CD14-positive monocyte (primary cell): ENCODE measurements around the gene TOMM20. TPM values are rescaled to one million over a fixed set of nuclear protein-coding genes. Genes with fewer than 3 reads are reported as not detected.

ENCODE experiments used
- DNase-seq, 3 donors: peaks; one replicate each; pipeline ENCODE4 v3.0.0-alpha.2; 2011 to 2022
- H2AFZ ChIP-seq: 2 replicates; pipeline ENCODE4 v1.6.0; 2012; ENCODE audit warnings: mild to moderate bottlenecking, low read depth, low read length, inconsistent platforms; ENCODE audit not compliant: insufficient read depth, poor library complexity, severe bottlenecking
- H3K27ac ChIP-seq, 2 donors: 1 replicate in 1 of 2; 2 replicates in 1 of 2; pipeline ENCODE4 v1.5.1; 2012 to 2013; ENCODE audit warnings: low read length in 2 of 2, control low read depth in 1 of 2, inconsistent platforms in 1 of 2, low read depth in 1 of 2, mild to moderate bottlenecking in 1 of 2
- H3K27me3 ChIP-seq, 2 donors: one replicate each; pipeline versions ENCODE4 v1.6.0 to v1.6.1; 2011 to 2013; ENCODE audit warnings: low read length in 2 of 2; ENCODE audit not compliant: control insufficient read depth in 2 of 2, insufficient read depth in 2 of 2
- H3K36me3 ChIP-seq, 2 donors: replicated peaks in 1 of 2; 1 replicate in 1 of 2; 2 replicates in 1 of 2; pipeline versions ENCODE4 v1.5.1 to v1.6.1; 2012 to 2013; ENCODE audit warnings: low read length in 2 of 2, control low read depth in 1 of 2, inconsistent platforms in 1 of 2, mild to moderate bottlenecking in 1 of 2; ENCODE audit not compliant: insufficient read depth in 2 of 2, control insufficient read depth in 1 of 2
- H3K4me1 ChIP-seq, 2 donors: 1 replicate in 1 of 2; 2 replicates in 1 of 2; pipeline versions ENCODE4 v1.5.1 to v1.6.1; 2012 to 2013; ENCODE audit warnings: low read length in 2 of 2, control low read depth in 1 of 2, inconsistent platforms in 1 of 2, mild to moderate bottlenecking in 1 of 2, moderate library complexity in 1 of 2; ENCODE audit not compliant: insufficient read depth in 2 of 2, control insufficient read depth in 1 of 2
- H3K4me2 ChIP-seq: replicated peaks from 2 replicates; pipeline ENCODE3; 2012; ENCODE audit warnings: low read length, moderate library complexity, mild to moderate bottlenecking; ENCODE audit not compliant: poor library complexity, severe bottlenecking; ENCODE audit errors: extremely low read depth
- H3K4me3 ChIP-seq, 3 experiments: fragments of 200-600 bp in 1 of 3; sonication (generic) in 1 of 3; replicated peaks in 1 of 3; 1 replicate in 2 of 3; 2 replicates in 1 of 3; pipeline ENCODE4 v1.5.1; 2011 to 2013; ENCODE audit warnings: low read length in 3 of 3, mild to moderate bottlenecking in 3 of 3, control low read depth in 2 of 3, low read depth in 2 of 3, inconsistent platforms in 1 of 3, moderate library complexity in 1 of 3
- H3K79me2 ChIP-seq: 2 replicates; pipeline ENCODE4 v1.6.0; 2012; ENCODE audit warnings: mild to moderate bottlenecking, control low read depth, inconsistent platforms, low read length, moderate library complexity; ENCODE audit not compliant: insufficient read depth
- H3K9ac ChIP-seq: 2 replicates; pipeline ENCODE4 v1.6.0; 2017; ENCODE audit warnings: low read length, mild to moderate bottlenecking; ENCODE audit not compliant: insufficient read depth, poor library complexity, severe bottlenecking
- H3K9me3 ChIP-seq, 2 donors: replicated peaks in 1 of 2; 1 replicate in 1 of 2; 2 replicates in 1 of 2; pipeline versions ENCODE4 v1.5.1 to v1.6.1; 2012 to 2013; ENCODE audit warnings: low read length in 2 of 2, control low read depth in 1 of 2; ENCODE audit not compliant: control insufficient read depth in 1 of 2, insufficient read depth in 1 of 2
- H4K20me1 ChIP-seq: 2 replicates; pipeline ENCODE4 v1.6.0; 2012; ENCODE audit warnings: mild to moderate bottlenecking, low read length, control low read depth, moderate library complexity; ENCODE audit not compliant: insufficient read depth
- H3K27ac Mint-ChIP-seq, 7 donors: one replicate each; pipeline ENCODE4 v1.8.0; 2020; ENCODE audit warnings: mild to moderate bottlenecking in 7 of 7, mixed read lengths in 7 of 7, moderate library complexity in 6 of 7, inconsistent platforms in 2 of 7
- H3K27me3 Mint-ChIP-seq, 3 donors: one replicate each; pipeline ENCODE4 v1.8.0; 2021 to 2022; ENCODE audit warnings: low read depth in 3 of 3, mild to moderate bottlenecking in 3 of 3, mixed read lengths in 3 of 3, moderate library complexity in 3 of 3, inconsistent platforms in 1 of 3
- H3K36me3 Mint-ChIP-seq, 2 donors: one replicate each; pipeline ENCODE4 v1.8.0; 2020; ENCODE audit warnings: mixed read lengths in 2 of 2, inconsistent platforms in 1 of 2, mild to moderate bottlenecking in 1 of 2
- H3K4me1 Mint-ChIP-seq: one replicate; pipeline ENCODE4 v1.8.0; 2020; ENCODE audit warnings: mild to moderate bottlenecking, mixed read lengths
- H3K4me3 Mint-ChIP-seq, 2 donors: one replicate each; pipeline ENCODE4 v1.8.0; 2020; ENCODE audit warnings: mild to moderate bottlenecking in 2 of 2, mixed read lengths in 2 of 2, moderate library complexity in 1 of 2
- H3K9me3 Mint-ChIP-seq, 7 donors: one replicate each; pipeline ENCODE4 v1.8.0; 2020 to 2022; ENCODE audit warnings: mixed read lengths in 7 of 7, mild to moderate bottlenecking in 6 of 7, moderate library complexity in 6 of 7, inconsistent platforms in 2 of 7
- WGBS: methylation state at CpG from one replicate; pipeline ENCODE4 v1.1.5; 2013; ENCODE audit warnings: missing lambda C conversion rate; ENCODE audit not compliant: insufficient coverage; 5-methylcytosine and 5-hydroxymethylcytosine counted together
- intact Hi-C, 2 donors: fragments of 100-400 bp; cut with micrococcal nuclease; formaldehyde crosslinking; loops; one replicate each; pipeline versions ENCODE4 v1.15.0 to v1.15.1; 2023
- polyA plus RNA-seq, 3 donors: library from polyadenylated mRNA; depleted of rRNA in 1 of 3; unstranded in 2 of 3; stranded (reverse) in 1 of 3; fragments of 300-500 nt in 2 of 3; fragments of >200 nt in 1 of 3; fragmentation: Illumina TruSeq in 2 of 3; gene quantifications; 1 replicate in 2 of 3; 2 replicates in 1 of 3; pipeline ENCODE4 v1.2.3, GENCODE V29; 2012 to 2021
- TF ChIP-seq, protein P1 (sequence below): fragments of 200-600 bp; IDR thresholded peaks from one replicate; pipeline ENCODE4 v1.8.0; 2022; ENCODE audit warnings: antibody characterized with exemption, mild to moderate bottlenecking

The TOMM20 gene
- polyA plus RNA-seq, 3 donors = 26.5 to 34.8 (median 31.5) TPM

DNA sequence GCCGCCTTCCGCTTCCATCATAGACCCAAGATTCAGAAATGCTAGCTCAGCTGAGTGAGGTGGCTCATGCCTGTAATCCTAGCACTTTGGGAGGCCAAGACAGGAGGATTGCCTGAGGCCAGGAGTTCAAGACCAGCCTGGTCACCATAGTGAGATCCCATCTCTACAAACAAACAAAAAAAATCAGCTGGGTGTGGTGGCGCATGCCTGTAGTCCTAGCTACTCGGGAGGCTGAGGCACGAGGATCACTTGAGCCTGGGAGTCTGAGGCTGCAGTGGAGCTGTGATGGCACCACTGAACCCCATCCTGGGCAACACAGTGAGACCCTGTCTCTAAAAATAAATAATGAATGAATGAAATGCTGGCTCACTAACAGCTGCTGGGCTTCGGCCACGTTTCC lies 39.7 kb downstream of the TOMM20 start:
- Histone ChIP-seq H3K27me3 (peaks cover 0 to 2% of the 10 kb centered on the region in 2 donors), H2AFZ (no peak overlapping the region), H3K79me2 (no peaks in the 10 kb centered on the region), H3K36me3 (no peaks in the 10 kb centered on the region), H4K20me1 (no peaks in the 10 kb centered on the region), H3K4me3 (no peak overlapping the region), H3K4me1 (peaks cover 16 to 17% of the 10 kb centered on the region in 2 donors), H3K9ac (no peak overlapping the region), H3K27ac (no peak overlapping the region), H3K9me3 (no peaks in the 10 kb centered on the region), H3K4me2 (no peak overlapping the region)
- H3K9me3 Mint-ChIP-seq = peaks cover 0 to 2% (median 0%) of the 10 kb centered on the region in 7 donors
- no peak for DNase-seq
- 87% methylated on average over 6 of the region's 7 CpGs for WGBS
- H3K27me3 Mint-ChIP-seq = peaks cover 0 to 5% (median 5%) of the 10 kb centered on the region in 3 donors
- no peaks in the 10 kb centered on the region for H3K36me3 Mint-ChIP-seq
- TF ChIP-seq, protein P1, sequence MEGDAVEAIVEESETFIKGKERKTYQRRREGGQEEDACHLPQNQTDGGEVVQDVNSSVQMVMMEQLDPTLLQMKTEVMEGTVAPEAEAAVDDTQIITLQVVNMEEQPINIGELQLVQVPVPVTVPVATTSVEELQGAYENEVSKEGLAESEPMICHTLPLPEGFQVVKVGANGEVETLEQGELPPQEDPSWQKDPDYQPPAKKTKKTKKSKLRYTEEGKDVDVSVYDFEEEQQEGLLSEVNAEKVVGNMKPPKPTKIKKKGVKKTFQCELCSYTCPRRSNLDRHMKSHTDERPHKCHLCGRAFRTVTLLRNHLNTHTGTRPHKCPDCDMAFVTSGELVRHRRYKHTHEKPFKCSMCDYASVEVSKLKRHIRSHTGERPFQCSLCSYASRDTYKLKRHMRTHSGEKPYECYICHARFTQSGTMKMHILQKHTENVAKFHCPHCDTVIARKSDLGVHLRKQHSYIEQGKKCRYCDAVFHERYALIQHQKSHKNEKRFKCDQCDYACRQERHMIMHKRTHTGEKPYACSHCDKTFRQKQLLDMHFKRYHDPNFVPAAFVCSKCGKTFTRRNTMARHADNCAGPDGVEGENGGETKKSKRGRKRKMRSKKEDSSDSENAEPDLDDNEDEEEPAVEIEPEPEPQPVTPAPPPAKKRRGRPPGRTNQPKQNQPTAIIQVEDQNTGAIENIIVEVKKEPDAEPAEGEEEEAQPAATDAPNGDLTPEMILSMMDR = no peak
- intact Hi-C loops = no loop called here
- H3K27ac Mint-ChIP-seq = peak overlapping the region in 1 of 7 donors; percentile 63
- no peak overlapping the region for H3K4me3 Mint-ChIP-seq
- peaks cover 18% of the 10 kb centered on the region for H3K4me1 Mint-ChIP-seq

DNA sequence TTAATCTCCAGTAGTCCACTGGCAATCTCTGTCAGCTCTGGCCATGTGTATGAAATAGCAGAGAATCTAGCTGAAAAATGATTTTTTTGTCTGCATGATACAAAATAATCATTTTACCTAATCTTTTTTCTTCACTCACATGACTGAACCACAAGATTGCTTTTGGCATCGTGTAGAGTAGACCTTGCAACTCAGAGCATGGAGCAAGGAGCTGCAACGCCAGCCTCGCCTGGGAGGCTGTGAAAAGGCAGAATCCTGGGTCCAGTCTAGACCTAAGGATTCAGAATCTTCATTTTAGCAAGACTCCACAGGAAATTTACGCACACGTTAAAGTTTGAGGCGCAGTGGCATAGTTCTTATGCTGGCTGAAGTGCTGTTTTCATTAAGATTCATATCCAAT lies 40.2 kb downstream of the TOMM20 start:
- no peak overlapping the region for H3K27ac ChIP-seq
- H3K4me1 ChIP-seq = peaks cover 16 to 17% of the 10 kb centered on the region in 2 donors
- TF ChIP-seq, protein P1 = no peak
- no peak for DNase-seq
- no peaks in the 10 kb centered on the region for H4K20me1 ChIP-seq
- Mint-ChIP-seq H3K4me1 (peaks cover 18% of the 10 kb centered on the region), H3K36me3 (no peaks in the 10 kb centered on the region), H3K9me3 (peaks cover 0 to 2% (median 0%) of the 10 kb centered on the region in 7 donors), H3K27ac (no peak overlapping the region), H3K27me3 (peaks cover 0 to 5% (median 5%) of the 10 kb centered on the region in 3 donors), H3K4me3 (no peak overlapping the region)
- no peaks in the 10 kb centered on the region for H3K9me3 ChIP-seq
- no peak overlapping the region for H3K4me2 ChIP-seq
- H3K79me2 ChIP-seq = no peaks in the 10 kb centered on the region
- H3K36me3 ChIP-seq = no peaks in the 10 kb centered on the region
- H3K9ac ChIP-seq = no peak overlapping the region
- WGBS = 76% methylated on average over 6 of the region's 6 CpGs
- H3K27me3 ChIP-seq = peaks cover 0 to 2% of the 10 kb centered on the region in 2 donors
- H2AFZ ChIP-seq = no peak overlapping the region
- intact Hi-C loops = no loop called here
- no peak overlapping the region for H3K4me3 ChIP-seq
